Peyer's patch (tissue), 4 donors: ENCODE data around the gene CTBS. TPM values are rescaled to one million over a fixed set of nuclear protein-coding genes. Genes with fewer than 3 reads are reported as not detected.

ENCODE experiments used
- DNase-seq, 3 donors: peaks; one replicate each; pipeline ENCODE4 v3.0.0-alpha.2; 2017 to 2019
- H3K27ac ChIP-seq, 4 donors: fragments of 200-600 bp; sonication (generic); one replicate each; pipeline ENCODE4 v1.5.1; 2016 to 2019
- H3K27me3 ChIP-seq, 2 donors: fragments of 200-600 bp; sonication (generic); one replicate each; pipeline ENCODE4 v1.5.1; 2019
- H3K36me3 ChIP-seq, 3 donors: fragments of 200-600 bp; sonication (generic); one replicate each; pipeline ENCODE4 v1.5.1; 2016 to 2019
- H3K4me1 ChIP-seq, 4 donors: fragments of 200-600 bp; sonication (generic); one replicate each; pipeline ENCODE4 v1.5.1; 2016 to 2019
- H3K4me3 ChIP-seq, 4 donors: fragments of 200-600 bp; sonication (generic); 1 replicate in 3 of 4; 2 replicates in 1 of 4; pipeline ENCODE4 v1.5.1; 2016 to 2019; ENCODE audit warnings: mild to moderate bottlenecking in 1 of 4
- H3K9me3 ChIP-seq, 4 donors: fragments of 200-600 bp; sonication (generic); one replicate each; pipeline ENCODE4 v1.5.1; 2016 to 2019; ENCODE audit warnings: mild to moderate bottlenecking in 1 of 4
- POLR2A ChIP-seq, 2 donors: fragments of 450-650 bp; IDR thresholded peaks; one replicate each; pipeline ENCODE4 v1.5.1; 2017; ENCODE audit warnings: antibody characterized with exemption in 2 of 2, mild to moderate bottlenecking in 2 of 2, moderate library complexity in 2 of 2
- total RNA-seq, 4 donors: library from RNA; depleted of rRNA; stranded (reverse); fragments of >200 nt; gene quantifications; one replicate each; pipeline ENCODE4 v1.1.0, GENCODE V29; 2016
- TF ChIP-seq, protein P1 (sequence below), 6 experiments: fragments of 450-650 bp in 4 of 6; fragments of 200-600 bp in 2 of 6; sonication (generic) in 1 of 6; IDR thresholded peaks; one replicate each; pipeline ENCODE4 v1.5.1; 2017 to 2019; ENCODE audit warnings: antibody characterized with exemption in 6 of 6, mild to moderate bottlenecking in 3 of 6, moderate library complexity in 1 of 6

The CTBS gene
- total RNA-seq, 4 donors from 2014 or later: 5.0 to 18.4 (median 11.4) TPM

DNA sequence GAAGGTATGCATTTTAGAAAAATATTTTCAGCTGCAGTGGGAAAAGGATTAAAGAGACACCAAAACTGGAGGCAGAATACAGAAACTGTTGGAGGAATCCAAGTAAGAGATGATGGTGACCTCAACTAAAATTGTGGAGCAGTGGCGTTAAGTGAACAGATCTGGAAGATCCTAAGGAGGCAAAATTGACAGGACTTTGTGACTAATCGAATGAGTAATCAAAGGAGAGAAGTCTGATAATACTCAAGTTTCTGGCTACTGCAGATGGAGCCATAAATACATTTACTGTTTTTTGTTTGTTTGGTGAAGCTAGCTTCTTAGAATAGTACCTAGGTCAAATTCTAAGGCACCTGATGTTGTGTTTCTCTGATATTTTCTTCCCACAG, 3.1 kb downstream of the CTBS start:
- Histone ChIP-seq H3K4me3 (no peak overlapping the region), H3K27me3 (no peaks in the 10 kb centered on the region), H3K9me3 (no peaks in the 10 kb centered on the region), H3K27ac (no peak overlapping the region), H3K4me1 (peaks cover 0 to 15% (median 6%) of the 10 kb centered on the region in 4 donors), H3K36me3 (peaks cover 0 to 7% (median 0%) of the 10 kb centered on the region in 3 donors)
- TF ChIP-seq, protein P1, sequence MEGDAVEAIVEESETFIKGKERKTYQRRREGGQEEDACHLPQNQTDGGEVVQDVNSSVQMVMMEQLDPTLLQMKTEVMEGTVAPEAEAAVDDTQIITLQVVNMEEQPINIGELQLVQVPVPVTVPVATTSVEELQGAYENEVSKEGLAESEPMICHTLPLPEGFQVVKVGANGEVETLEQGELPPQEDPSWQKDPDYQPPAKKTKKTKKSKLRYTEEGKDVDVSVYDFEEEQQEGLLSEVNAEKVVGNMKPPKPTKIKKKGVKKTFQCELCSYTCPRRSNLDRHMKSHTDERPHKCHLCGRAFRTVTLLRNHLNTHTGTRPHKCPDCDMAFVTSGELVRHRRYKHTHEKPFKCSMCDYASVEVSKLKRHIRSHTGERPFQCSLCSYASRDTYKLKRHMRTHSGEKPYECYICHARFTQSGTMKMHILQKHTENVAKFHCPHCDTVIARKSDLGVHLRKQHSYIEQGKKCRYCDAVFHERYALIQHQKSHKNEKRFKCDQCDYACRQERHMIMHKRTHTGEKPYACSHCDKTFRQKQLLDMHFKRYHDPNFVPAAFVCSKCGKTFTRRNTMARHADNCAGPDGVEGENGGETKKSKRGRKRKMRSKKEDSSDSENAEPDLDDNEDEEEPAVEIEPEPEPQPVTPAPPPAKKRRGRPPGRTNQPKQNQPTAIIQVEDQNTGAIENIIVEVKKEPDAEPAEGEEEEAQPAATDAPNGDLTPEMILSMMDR (IDR thresholded peaks at IDR 0.05): no peak
- no peak for TF ChIP-seq POLR2A (IDR thresholded peaks at IDR 0.05)
- DNase-seq: no peak

DNA sequence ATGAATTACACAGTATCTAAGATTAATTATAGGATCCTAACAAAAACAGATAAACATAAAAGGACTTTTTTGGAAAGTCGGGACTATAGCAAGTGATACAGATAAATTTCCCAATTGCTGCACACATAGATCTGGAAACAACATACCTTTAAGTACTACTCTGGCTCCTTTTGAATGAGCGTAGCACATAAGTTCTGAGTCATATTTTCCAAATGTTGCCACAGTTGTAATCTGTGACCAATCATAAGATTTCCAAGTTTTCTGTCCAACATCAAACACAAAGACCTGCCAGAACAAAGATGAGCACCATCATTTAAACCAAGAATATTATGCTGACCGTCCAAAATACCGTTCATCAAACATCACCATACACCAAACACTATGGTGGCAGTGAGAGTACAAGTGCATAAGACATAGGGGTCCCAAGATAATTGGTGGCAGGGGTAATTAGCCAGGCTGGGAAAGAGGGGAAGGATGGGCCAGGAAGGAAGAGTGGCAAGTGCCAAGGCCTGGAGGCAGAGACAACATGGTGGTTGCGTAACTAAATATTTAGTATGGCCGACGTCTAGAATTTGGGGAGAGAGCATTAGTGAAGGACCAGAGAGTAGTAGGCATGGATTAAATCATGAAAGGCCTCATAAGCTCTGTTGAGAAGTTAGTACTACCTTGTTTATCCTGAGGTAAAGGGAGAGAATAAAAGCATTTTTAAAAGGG, 3.6 kb downstream of the CTBS start:
- Histone ChIP-seq H3K4me1 (peaks cover 0 to 15% (median 6%) of the 10 kb centered on the region in 4 donors), H3K9me3 (no peaks in the 10 kb centered on the region), H3K27me3 (no peaks in the 10 kb centered on the region), H3K27ac (no peak overlapping the region), H3K4me3 (no peak overlapping the region), H3K36me3 (peaks cover 0 to 7% (median 0%) of the 10 kb centered on the region in 3 donors)
- DNase-seq: no peak
- TF ChIP-seq, protein P1 (IDR thresholded peaks at IDR 0.05): no peak

DNA sequence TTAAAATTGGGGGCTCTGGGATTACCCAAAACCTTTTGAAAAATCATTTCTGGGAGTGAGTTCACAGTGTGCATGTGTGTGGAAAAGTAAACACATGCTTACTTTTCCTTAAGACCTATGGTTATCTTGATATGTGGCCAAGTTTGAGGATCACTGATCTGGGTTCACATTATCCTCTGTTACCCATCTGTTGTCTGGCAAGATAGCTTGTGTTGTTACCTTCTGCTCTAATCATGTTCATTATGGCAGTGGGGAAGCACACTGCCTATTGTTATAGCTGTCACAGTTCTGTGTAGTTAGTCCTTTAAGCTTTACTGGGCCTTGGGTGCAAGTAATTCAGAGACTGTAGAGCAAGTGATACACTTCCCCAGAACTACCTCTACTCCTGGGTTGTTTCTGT, 5.0 kb downstream of the CTBS start:
- no peak for DNase-seq
- no peak overlapping the region for H3K27ac ChIP-seq
- H3K4me3 ChIP-seq: no peak overlapping the region
- H3K36me3 ChIP-seq: peaks cover 0 to 14% (median 0%) of the 10 kb centered on the region in 3 donors
- H3K4me1 ChIP-seq: peaks cover 0 to 15% (median 6%) of the 10 kb centered on the region in 4 donors
- no peaks in the 10 kb centered on the region for H3K27me3 ChIP-seq
- TF ChIP-seq, protein P1 (IDR thresholded peaks at IDR 0.05): no peak
- no peak for TF ChIP-seq POLR2A (IDR thresholded peaks at IDR 0.05)
- no peaks in the 10 kb centered on the region for H3K9me3 ChIP-seq

DNA sequence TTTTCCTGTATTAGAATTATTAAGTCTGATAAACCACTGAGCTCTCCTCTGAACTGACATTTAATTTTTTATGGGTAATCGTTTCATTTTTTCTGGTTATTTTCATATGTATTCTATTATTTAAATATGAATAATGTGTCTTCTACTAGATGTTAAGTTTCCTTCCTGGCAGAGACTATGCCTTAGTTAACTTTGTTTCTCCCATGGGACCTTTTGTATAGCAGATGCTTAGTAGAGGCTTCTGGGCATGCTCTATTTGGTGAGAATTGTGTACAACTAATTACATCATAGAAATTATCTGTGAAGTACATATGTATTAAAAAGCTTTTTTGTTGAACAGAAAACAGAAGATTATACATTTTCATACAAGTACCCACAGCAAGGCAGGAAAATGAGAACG, 23.4 kb downstream of the CTBS start:
- TF ChIP-seq POLR2A (IDR thresholded peaks at IDR 0.05): no peak
- TF ChIP-seq, protein P1 (IDR thresholded peaks at IDR 0.05): no peak
- DNase-seq: no peak
- Histone ChIP-seq H3K27ac (no peak overlapping the region), H3K27me3 (no peaks in the 10 kb centered on the region), H3K36me3 (no peaks in the 10 kb centered on the region), H3K4me3 (no peak overlapping the region), H3K9me3 (no peaks in the 10 kb centered on the region), H3K4me1 (no peaks in the 10 kb centered on the region)

DNA sequence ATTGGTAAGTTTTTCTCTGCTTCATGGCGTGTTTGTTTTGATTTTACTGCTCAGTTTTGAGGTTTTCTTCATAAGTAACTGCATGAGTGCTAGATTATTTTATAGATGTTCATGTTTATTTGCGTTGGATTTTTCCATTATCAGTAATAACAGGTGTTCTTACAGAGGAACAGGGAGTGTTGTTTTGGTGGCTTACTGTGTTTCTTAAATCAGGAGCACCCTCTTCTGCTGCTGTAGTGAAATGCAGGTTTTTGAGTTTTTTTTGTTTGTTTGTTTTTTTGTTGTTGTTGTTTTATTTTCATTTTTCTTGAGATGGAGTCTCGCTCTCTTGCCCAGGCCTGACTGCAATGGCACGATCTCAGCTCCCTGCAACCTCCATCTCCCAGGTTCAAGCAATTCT, 32.6 kb downstream of the CTBS start:
- H3K27me3 ChIP-seq: no peaks in the 10 kb centered on the region
- no peaks in the 10 kb centered on the region for H3K9me3 ChIP-seq
- TF ChIP-seq POLR2A (IDR thresholded peaks at IDR 0.05): no peak
- TF ChIP-seq, protein P1 (IDR thresholded peaks at IDR 0.05): peak in 4 of 6 experiments; percentile 19 to 34 (median 26)
- no peak overlapping the region for H3K27ac ChIP-seq
- H3K4me1 ChIP-seq: no peaks in the 10 kb centered on the region
- DNase-seq: no peak
- H3K4me3 ChIP-seq: no peak overlapping the region
- peaks cover 0 to 4% (median 0%) of the 10 kb centered on the region in 3 donors for H3K36me3 ChIP-seq
